ENCODE data around the gene ADGRV1.

The ADGRV1 gene

GRCh38 chr5:90881626-90882150, 323.1 kb downstream of the ADGRV1 start:
- Histone ChIP-seq H3K4me3 (replicated peaks; ENCODE audit: insufficient read depth, low read length) (no peak overlapping the region), H3K27ac (replicated peaks) (no peak overlapping the region), H3K27me3 (ENCODE audit: insufficient read depth, poor library complexity, severe bottlenecking) (no peaks in the 10 kb centered on the region)
- no peak for TF ChIP-seq GABPA (IDR thresholded peaks at IDR 0.05; ENCODE audit: low read depth)
- TF ChIP-seq, protein P1, sequence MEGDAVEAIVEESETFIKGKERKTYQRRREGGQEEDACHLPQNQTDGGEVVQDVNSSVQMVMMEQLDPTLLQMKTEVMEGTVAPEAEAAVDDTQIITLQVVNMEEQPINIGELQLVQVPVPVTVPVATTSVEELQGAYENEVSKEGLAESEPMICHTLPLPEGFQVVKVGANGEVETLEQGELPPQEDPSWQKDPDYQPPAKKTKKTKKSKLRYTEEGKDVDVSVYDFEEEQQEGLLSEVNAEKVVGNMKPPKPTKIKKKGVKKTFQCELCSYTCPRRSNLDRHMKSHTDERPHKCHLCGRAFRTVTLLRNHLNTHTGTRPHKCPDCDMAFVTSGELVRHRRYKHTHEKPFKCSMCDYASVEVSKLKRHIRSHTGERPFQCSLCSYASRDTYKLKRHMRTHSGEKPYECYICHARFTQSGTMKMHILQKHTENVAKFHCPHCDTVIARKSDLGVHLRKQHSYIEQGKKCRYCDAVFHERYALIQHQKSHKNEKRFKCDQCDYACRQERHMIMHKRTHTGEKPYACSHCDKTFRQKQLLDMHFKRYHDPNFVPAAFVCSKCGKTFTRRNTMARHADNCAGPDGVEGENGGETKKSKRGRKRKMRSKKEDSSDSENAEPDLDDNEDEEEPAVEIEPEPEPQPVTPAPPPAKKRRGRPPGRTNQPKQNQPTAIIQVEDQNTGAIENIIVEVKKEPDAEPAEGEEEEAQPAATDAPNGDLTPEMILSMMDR (IDR thresholded peaks at IDR 0.05; ENCODE audit: insufficient read depth, low read length) = no peak
- TF ChIP-seq, protein P2, sequence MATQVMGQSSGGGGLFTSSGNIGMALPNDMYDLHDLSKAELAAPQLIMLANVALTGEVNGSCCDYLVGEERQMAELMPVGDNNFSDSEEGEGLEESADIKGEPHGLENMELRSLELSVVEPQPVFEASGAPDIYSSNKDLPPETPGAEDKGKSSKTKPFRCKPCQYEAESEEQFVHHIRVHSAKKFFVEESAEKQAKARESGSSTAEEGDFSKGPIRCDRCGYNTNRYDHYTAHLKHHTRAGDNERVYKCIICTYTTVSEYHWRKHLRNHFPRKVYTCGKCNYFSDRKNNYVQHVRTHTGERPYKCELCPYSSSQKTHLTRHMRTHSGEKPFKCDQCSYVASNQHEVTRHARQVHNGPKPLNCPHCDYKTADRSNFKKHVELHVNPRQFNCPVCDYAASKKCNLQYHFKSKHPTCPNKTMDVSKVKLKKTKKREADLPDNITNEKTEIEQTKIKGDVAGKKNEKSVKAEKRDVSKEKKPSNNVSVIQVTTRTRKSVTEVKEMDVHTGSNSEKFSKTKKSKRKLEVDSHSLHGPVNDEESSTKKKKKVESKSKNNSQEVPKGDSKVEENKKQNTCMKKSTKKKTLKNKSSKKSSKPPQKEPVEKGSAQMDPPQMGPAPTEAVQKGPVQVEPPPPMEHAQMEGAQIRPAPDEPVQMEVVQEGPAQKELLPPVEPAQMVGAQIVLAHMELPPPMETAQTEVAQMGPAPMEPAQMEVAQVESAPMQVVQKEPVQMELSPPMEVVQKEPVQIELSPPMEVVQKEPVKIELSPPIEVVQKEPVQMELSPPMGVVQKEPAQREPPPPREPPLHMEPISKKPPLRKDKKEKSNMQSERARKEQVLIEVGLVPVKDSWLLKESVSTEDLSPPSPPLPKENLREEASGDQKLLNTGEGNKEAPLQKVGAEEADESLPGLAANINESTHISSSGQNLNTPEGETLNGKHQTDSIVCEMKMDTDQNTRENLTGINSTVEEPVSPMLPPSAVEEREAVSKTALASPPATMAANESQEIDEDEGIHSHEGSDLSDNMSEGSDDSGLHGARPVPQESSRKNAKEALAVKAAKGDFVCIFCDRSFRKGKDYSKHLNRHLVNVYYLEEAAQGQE (IDR thresholded peaks at IDR 0.05; ENCODE audit: insufficient replicate concordance, low read depth) = no peak
- no peak for TF ChIP-seq POLR2AphosphoS5 (IDR thresholded peaks at IDR 0.05; ENCODE audit: low read depth)
- TF ChIP-seq SPI1 (IDR thresholded peaks at IDR 0.05; ENCODE audit: borderline replicate concordance, low read depth) = no peak
- DNase-seq (ENCODE audit: low read depth in 1 of 2, low spot score in 1 of 2) = no peak

DNA sequence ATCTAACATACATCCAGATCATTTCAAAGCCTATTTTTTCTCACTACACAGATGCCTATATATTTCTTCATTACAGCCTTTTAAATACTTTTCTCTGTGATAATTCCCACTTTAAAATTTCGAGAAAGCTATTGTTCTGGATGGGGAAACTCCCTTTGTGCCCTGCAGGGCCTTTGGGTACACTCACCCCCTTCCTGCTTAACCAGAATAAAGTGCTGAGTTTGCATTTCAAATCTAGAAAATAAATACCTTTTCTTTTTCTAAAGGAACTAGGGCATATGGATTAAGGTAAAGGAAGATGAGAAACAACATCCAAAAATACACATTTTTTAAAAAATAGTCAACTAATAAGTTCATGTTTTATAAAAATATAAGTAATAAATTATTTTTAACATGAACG, 323.9 kb downstream of the ADGRV1 start:
- TF ChIP-seq, protein P1 (IDR thresholded peaks at IDR 0.05; ENCODE audit: insufficient read depth, low read length) = no peak
- no peak for TF ChIP-seq GABPA (IDR thresholded peaks at IDR 0.05; ENCODE audit: low read depth)
- TF ChIP-seq, protein P2 (IDR thresholded peaks at IDR 0.05; ENCODE audit: insufficient replicate concordance, low read depth) = no peak
- TF ChIP-seq POLR2AphosphoS5 (IDR thresholded peaks at IDR 0.05; ENCODE audit: low read depth) = no peak
- TF ChIP-seq SPI1 (IDR thresholded peaks at IDR 0.05; ENCODE audit: borderline replicate concordance, low read depth) = no peak
- no peak for DNase-seq (ENCODE audit: low read depth in 1 of 2, low spot score in 1 of 2)
- H3K4me3 ChIP-seq (replicated peaks; ENCODE audit: insufficient read depth, low read length) = no peak overlapping the region
- no peak overlapping the region for H3K27ac ChIP-seq (replicated peaks)
- H3K27me3 ChIP-seq (ENCODE audit: insufficient read depth, poor library complexity, severe bottlenecking) = no peaks in the 10 kb centered on the region

GRCh38 chr5:90885180-90885868, 326.7 kb downstream of the ADGRV1 start:
- H3K27ac ChIP-seq (replicated peaks) = no peak overlapping the region

More at GRCh38 chr5:90885180-90885868, 326.7 kb downstream of the ADGRV1 start:
- no peak overlapping the region for H3K4me3 ChIP-seq (replicated peaks; ENCODE audit: insufficient read depth, low read length)
- DNase-seq (ENCODE audit: low read depth in 1 of 2, low spot score in 1 of 2) = no peak
- TF ChIP-seq GABPA (IDR thresholded peaks at IDR 0.05; ENCODE audit: low read depth) (no peak), POLR2AphosphoS5 (IDR thresholded peaks at IDR 0.05; ENCODE audit: low read depth) (no peak), SPI1 (IDR thresholded peaks at IDR 0.05; ENCODE audit: borderline replicate concordance, low read depth) (no peak)
- TF ChIP-seq, protein P2 (IDR thresholded peaks at IDR 0.05; ENCODE audit: insufficient replicate concordance, low read depth) = no peak
- TF ChIP-seq, protein P1 (IDR thresholded peaks at IDR 0.05; ENCODE audit: insufficient read depth, low read length) = no peak
- no peaks in the 10 kb centered on the region for H3K27me3 ChIP-seq (ENCODE audit: insufficient read depth, poor library complexity, severe bottlenecking)

Measured in HL-60 (cell line).